CD8-positive, alpha-beta memory T cell (primary cell): ENCODE results near the gene FFAR4. TPM values are rescaled to one million over a fixed set of nuclear protein-coding genes. Genes with fewer than 3 reads are reported as not detected.

Source experiments
- CTCF ChIA-PET: fragments of 350-600 bp; sonication (Branson Sonifier 250); formaldehyde crosslinking; loops from one replicate; lab custom pipeline; 2021; ENCODE audit warnings: antibody characterized with exemption; lab: Charles Lee
- POLR2A ChIA-PET: fragments of 350-600 bp; sonication (Branson Sonifier 250); formaldehyde crosslinking; loops from one replicate; lab custom pipeline; 2021; ENCODE audit warnings: antibody characterized with exemption; lab: Charles Lee
- DNase-seq, 5 donors: peaks; one replicate each; pipeline versions ENCODE4 v3.0.0 to v3.0.0-alpha.2; 2020 to 2022; ENCODE audit warnings: mixed read lengths in 1 of 5
- H3K27ac ChIP-seq: one replicate; pipeline ENCODE4 v1.7.0; 2013; ENCODE audit warnings: low read depth, mild to moderate bottlenecking, low read length, moderate library complexity
- H3K27me3 ChIP-seq: 2 replicates; pipeline ENCODE4 v1.7.0; 2013; ENCODE audit warnings: low read length, mild to moderate bottlenecking; ENCODE audit not compliant: insufficient read depth, poor library complexity, severe bottlenecking
- H3K36me3 ChIP-seq: 2 replicates; pipeline ENCODE4 v1.7.0; 2013; ENCODE audit warnings: mild to moderate bottlenecking, low read length, moderate library complexity; ENCODE audit not compliant: insufficient read depth
- H3K4me1 ChIP-seq: 2 replicates; pipeline ENCODE4 v1.7.0; 2013; ENCODE audit warnings: mild to moderate bottlenecking, low read length, moderate library complexity; ENCODE audit not compliant: insufficient read depth
- H3K4me3 ChIP-seq: 2 replicates; pipeline ENCODE4 v1.7.0; 2013; ENCODE audit warnings: mild to moderate bottlenecking, low read length
- H3K9me3 ChIP-seq: 2 replicates; pipeline ENCODE4 v1.7.0; 2013; ENCODE audit warnings: mild to moderate bottlenecking, low read length
- H3K27ac Mint-ChIP-seq, 8 donors: one replicate each; pipeline ENCODE4 v1.8.0; 2020 to 2021; ENCODE audit warnings: mixed read lengths in 8 of 8, mild to moderate bottlenecking in 6 of 8, inconsistent platforms in 3 of 8, moderate library complexity in 3 of 8
- H3K27me3 Mint-ChIP-seq, 2 donors: one replicate each; pipeline ENCODE4 v1.8.0; 2020 to 2021; ENCODE audit warnings: mixed read lengths in 2 of 2, mild to moderate bottlenecking in 1 of 2, moderate library complexity in 1 of 2
- H3K36me3 Mint-ChIP-seq, 3 donors: one replicate each; pipeline ENCODE4 v1.8.0; 2020 to 2021; ENCODE audit warnings: mixed read lengths in 3 of 3, inconsistent platforms in 1 of 3, mild to moderate bottlenecking in 1 of 3
- H3K4me1 Mint-ChIP-seq, 3 donors: one replicate each; pipeline ENCODE4 v1.8.0; 2020 to 2021; ENCODE audit warnings: mixed read lengths in 3 of 3, inconsistent platforms in 1 of 3, mild to moderate bottlenecking in 1 of 3
- H3K4me3 Mint-ChIP-seq, 7 donors: one replicate each; pipeline ENCODE4 v1.8.0; 2020 to 2021; ENCODE audit warnings: mixed read lengths in 7 of 7, mild to moderate bottlenecking in 6 of 7, moderate library complexity in 4 of 7, inconsistent platforms in 2 of 7
- H3K9me3 Mint-ChIP-seq, 5 donors: one replicate each; pipeline ENCODE4 v1.8.0; 2020 to 2022; ENCODE audit warnings: mixed read lengths in 5 of 5, mild to moderate bottlenecking in 3 of 5, moderate library complexity in 2 of 5, inconsistent platforms in 1 of 5
- polyA plus RNA-seq: library from polyadenylated mRNA; unstranded; fragments of 300-500 nt; fragmentation: Illumina TruSeq; gene quantifications from one replicate; pipeline ENCODE4 v1.2.3, GENCODE V29; 2021
- total RNA-seq, 2 experiments: library from RNA; stranded (reverse); gene quantifications; one replicate each; pipeline ENCODE4 v1.2.3, GENCODE V29; 2021

The FFAR4 gene
- total and polyA plus RNA-seq, 3 experiments from 2014 or later = not detected

DNA sequence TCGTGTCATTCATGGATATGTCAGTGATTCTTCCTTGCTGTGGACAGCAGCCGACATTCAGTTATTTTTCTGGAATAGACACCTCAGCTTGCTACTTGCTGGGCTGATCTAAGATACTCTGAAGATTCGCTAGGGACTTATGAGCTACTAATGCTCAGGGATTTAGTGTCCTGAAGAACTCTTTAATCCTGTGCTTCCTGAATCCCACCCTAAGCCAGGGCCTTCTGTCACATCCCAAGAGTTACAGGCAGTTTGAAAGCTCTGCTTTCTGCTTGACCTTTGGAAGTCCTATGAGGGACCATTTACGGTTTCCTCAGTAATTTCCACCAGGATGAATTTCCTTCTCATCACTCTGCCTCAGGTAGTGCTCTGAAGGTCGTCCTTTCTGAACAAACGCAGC, 45.8 kb downstream of the FFAR4 start, which contains the start of gene PDE6C:
PDE6C (plus strand) TSS at position 227 of the 400 bp plus-strand sequence. CDS start 189 bp downstream, outside the sequence.
- H3K9me3 Mint-ChIP-seq = peaks cover 0 to 7% (median 2%) of the 10 kb centered on the region in 5 donors
- no peaks in the 10 kb centered on the region for H3K9me3 ChIP-seq
- H3K4me1 Mint-ChIP-seq = no peaks in the 10 kb centered on the region
- peaks cover 11 to 13% of the 10 kb centered on the region in 2 donors for H3K27me3 Mint-ChIP-seq
- no peaks in the 10 kb centered on the region for H3K36me3 ChIP-seq
- H3K4me1 ChIP-seq = no peaks in the 10 kb centered on the region
- ChIA-PET POLR2A (no interaction called here), CTCF (no interaction called here)
- H3K27ac ChIP-seq = no peak within 1 kb of the TSS
- H3K36me3 Mint-ChIP-seq = no peaks in the 10 kb centered on the region
- no peak within 1 kb of the TSS for H3K4me3 ChIP-seq
- H3K27ac Mint-ChIP-seq = no peak within 1 kb of the TSS
- H3K27me3 ChIP-seq = no peaks in the 10 kb centered on the region
- DNase-seq = no peak
- no peak within 1 kb of the TSS for H3K4me3 Mint-ChIP-seq

DNA sequence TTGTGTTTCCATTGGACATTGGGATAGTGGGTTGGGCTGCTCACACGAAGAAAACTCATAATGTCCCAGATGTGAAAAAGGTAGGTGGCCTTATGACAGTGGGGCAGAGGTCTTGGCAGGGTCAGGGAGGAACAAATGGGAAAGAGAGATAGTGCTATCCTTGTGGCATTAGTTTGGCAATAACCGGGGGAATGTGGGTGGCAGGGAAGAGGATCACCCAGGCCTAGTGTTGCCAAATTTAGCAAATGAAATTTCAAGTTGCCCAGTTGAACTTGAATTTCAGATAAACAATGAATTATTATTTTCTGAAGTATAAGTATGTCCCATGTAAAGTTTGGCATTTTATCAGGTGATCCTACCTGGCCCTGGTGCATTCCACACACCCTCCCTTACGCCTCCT, 46.7 kb downstream of the FFAR4 start:
- POLR2A ChIA-PET = no interaction called here

DNA sequence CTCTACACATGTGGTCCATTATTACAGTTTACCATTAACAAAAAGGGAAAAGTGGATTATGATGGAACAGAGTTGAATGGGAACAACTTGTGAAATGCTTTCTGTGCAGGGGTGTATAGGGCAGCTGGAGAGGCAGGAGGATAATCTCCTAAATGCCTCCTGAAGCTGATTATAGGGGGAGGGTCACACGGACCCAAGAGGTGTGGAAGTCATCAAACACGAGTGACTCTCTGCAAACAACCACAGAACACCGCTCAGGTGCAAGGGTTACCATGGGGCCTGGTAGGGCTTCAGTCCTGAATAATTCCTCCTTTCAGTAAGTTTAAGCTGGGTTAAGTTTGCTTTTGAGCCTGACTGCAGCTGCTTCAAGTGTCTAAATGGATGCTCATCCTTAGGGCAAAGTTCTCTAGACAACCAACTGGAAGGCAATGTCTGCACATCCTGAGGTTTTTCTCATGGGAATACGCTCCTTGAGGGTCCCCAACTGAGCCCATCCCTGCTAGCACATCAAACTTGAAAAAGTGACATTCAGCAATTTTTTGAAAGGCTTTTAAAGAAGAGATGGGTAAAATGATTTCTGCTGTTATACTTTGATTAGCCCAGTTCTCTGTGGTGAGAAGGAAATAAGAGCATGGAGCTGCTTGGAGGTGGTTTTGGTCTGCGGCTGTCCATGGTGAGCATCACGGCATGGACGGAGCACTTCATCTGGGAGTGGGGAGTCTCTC, 47.8 kb downstream of the FFAR4 start:
- CTCF ChIA-PET = no interaction called here
- Mint-ChIP-seq H3K4me1 (no peaks in the 10 kb centered on the region), H3K27me3 (peaks cover 4 to 12% of the 10 kb centered on the region in 2 donors), H3K27ac (no peak overlapping the region), H3K9me3 (peaks cover 0 to 2% (median 0%) of the 10 kb centered on the region in 5 donors), H3K4me3 (no peak overlapping the region), H3K36me3 (no peaks in the 10 kb centered on the region)
- Histone ChIP-seq H3K9me3 (no peaks in the 10 kb centered on the region), H3K4me3 (no peak overlapping the region), H3K4me1 (no peaks in the 10 kb centered on the region), H3K36me3 (no peaks in the 10 kb centered on the region), H3K27ac (no peak overlapping the region), H3K27me3 (no peaks in the 10 kb centered on the region)
- POLR2A ChIA-PET = no interaction called here
- DNase-seq = no peak

More for the DNA sequence above, 46.7 kb downstream of the FFAR4 start:
- no peak overlapping the region for H3K27ac ChIP-seq
- Mint-ChIP-seq H3K9me3 (peaks cover 0 to 2% (median 1%) of the 10 kb centered on the region in 5 donors), H3K27me3 (peaks cover 9 to 11% of the 10 kb centered on the region in 2 donors), H3K4me3 (no peak overlapping the region), H3K4me1 (no peaks in the 10 kb centered on the region), H3K27ac (no peak overlapping the region), H3K36me3 (no peaks in the 10 kb centered on the region)
- CTCF ChIA-PET = no interaction called here
- no peaks in the 10 kb centered on the region for H3K27me3 ChIP-seq
- no peaks in the 10 kb centered on the region for H3K9me3 ChIP-seq
- DNase-seq = no peak
- no peaks in the 10 kb centered on the region for H3K4me1 ChIP-seq
- H3K4me3 ChIP-seq = no peak overlapping the region
- no peaks in the 10 kb centered on the region for H3K36me3 ChIP-seq

DNA sequence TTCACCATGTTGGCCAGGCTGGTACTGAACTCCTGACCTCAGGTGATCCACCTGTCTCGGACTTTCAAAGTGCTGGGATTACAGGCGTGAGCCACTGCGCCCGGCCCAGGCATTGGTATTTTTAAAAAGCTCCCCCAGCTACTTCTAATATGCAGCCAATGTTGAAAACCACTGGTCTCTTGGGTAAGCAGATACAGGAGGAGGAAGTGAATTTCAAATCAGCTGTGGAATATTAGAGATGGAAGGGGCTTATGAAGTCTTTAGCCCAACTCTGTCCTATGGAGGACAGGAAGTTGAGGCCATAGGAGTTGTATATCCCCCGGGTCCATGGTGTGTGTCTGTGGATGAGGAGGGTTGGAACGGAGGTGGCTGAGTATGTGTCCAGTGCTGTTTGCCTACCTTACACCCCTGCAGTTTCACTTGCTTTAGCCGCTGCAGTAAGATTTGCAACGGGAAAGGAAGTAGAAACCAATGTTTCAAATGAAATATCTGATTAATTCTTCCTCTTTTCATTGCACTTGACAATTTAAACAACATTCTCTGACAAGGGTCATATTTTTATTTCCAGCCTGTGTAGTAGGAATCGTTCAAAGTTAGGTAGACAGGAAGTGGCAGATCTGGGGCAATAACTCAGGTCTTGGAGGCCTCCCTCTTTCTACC, 49.2 kb downstream of the FFAR4 start:
- POLR2A ChIA-PET = no interaction called here
- no peaks in the 10 kb centered on the region for H3K4me1 Mint-ChIP-seq
- no peaks in the 10 kb centered on the region for H3K9me3 Mint-ChIP-seq
- Histone ChIP-seq H3K36me3 (no peaks in the 10 kb centered on the region), H3K4me3 (no peak overlapping the region), H3K27ac (no peak overlapping the region), H3K9me3 (no peaks in the 10 kb centered on the region), H3K4me1 (no peaks in the 10 kb centered on the region), H3K27me3 (no peaks in the 10 kb centered on the region)
- DNase-seq = no peak
- no peaks in the 10 kb centered on the region for H3K36me3 Mint-ChIP-seq
- H3K4me3 Mint-ChIP-seq = no peak overlapping the region
- H3K27ac Mint-ChIP-seq = no peak overlapping the region
- CTCF ChIA-PET = no interaction called here
- H3K27me3 Mint-ChIP-seq = peaks cover 0 to 12% of the 10 kb centered on the region in 2 donors

DNA sequence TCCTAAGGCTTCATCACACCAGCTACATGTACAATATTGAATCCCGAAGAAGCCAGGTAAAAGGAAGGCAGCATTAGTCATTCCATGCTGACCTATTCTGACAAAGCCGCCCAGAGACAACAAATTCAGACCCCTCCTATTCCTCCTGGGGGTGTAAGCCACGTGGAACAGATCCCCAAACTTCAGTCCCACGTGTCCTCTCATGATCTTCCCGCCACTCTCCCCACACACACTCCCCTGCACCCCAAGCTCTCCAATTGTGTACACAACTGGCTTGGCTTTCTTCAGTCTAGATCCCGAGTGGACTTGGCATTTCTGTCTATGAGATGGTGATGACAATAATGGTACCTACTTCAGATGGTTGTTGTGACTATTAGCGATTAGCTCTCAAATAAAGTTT, 54.5 kb downstream of the FFAR4 start:
- Mint-ChIP-seq H3K9me3 (no peaks in the 10 kb centered on the region), H3K4me3 (no peak overlapping the region), H3K27ac (no peak overlapping the region), H3K36me3 (no peaks in the 10 kb centered on the region), H3K4me1 (no peaks in the 10 kb centered on the region), H3K27me3 (peaks cover 4 to 5% of the 10 kb centered on the region in 2 donors)
- no peak overlapping the region for H3K27ac ChIP-seq
- CTCF ChIA-PET = no interaction called here
- no peaks in the 10 kb centered on the region for H3K9me3 ChIP-seq
- no peak for DNase-seq
- H3K4me3 ChIP-seq = no peak overlapping the region
- no peaks in the 10 kb centered on the region for H3K36me3 ChIP-seq
- H3K4me1 ChIP-seq = no peaks in the 10 kb centered on the region
- POLR2A ChIA-PET = no interaction called here
- H3K27me3 ChIP-seq = no peaks in the 10 kb centered on the region

DNA sequence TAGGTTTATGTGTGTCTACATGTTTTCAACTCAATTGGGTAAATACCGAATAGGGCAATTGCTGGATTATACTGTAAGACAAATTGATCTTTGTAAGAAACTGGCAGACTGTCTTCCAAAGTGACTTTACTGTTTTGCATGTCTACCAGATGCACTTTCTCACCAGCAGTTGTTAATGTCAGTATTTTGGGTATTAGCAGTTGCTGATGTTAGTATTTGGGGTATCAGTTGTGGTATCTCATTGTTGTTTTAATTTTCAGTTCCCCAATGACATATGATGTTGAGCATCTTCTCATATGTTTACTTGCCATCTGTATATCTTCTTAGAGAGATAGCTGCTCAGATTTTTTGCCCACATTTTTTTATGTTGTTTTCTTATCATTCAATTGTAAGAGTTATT, 56.5 kb downstream of the FFAR4 start:
- no peaks in the 10 kb centered on the region for H3K36me3 ChIP-seq
- H3K27ac ChIP-seq = no peak overlapping the region
- no peak for DNase-seq
- H3K9me3 ChIP-seq = no peaks in the 10 kb centered on the region
- no peaks in the 10 kb centered on the region for H3K4me1 Mint-ChIP-seq
- no peaks in the 10 kb centered on the region for H3K27me3 ChIP-seq
- no peaks in the 10 kb centered on the region for H3K4me1 ChIP-seq
- POLR2A ChIA-PET = no interaction called here
- H3K4me3 Mint-ChIP-seq = no peak overlapping the region
- H3K36me3 Mint-ChIP-seq = no peaks in the 10 kb centered on the region
- H3K27me3 Mint-ChIP-seq = peaks cover 7 to 11% of the 10 kb centered on the region in 2 donors
- no peaks in the 10 kb centered on the region for H3K9me3 Mint-ChIP-seq
- H3K4me3 ChIP-seq = no peak overlapping the region
- CTCF ChIA-PET = no interaction called here
- H3K27ac Mint-ChIP-seq = no peak overlapping the region

DNA sequence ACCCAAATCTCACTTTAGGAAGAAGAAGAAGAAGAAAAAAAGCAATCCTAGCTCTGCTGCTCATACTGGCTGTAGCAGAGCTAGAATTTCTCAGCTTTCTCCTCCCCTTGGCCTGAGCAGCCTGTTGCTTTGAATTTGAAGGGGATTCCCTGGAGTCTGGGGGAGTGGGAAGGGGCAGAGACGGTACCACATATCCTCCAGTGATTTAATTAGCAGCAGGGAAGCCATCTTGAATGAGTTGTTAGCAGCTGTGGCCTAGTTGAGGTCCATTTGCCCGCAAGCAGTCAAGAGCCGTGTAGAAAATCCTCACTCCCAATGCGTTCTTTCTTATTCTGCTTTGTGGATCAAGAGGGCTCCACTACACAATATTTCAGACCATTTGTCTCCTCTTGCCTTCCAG, 62.4 kb downstream of the FFAR4 start:
- Mint-ChIP-seq H3K27ac (no peak overlapping the region), H3K9me3 (no peaks in the 10 kb centered on the region), H3K36me3 (peaks cover 0 to 2% (median 0%) of the 10 kb centered on the region in 3 donors), H3K27me3 (peaks cover 6 to 30% of the 10 kb centered on the region in 2 donors), H3K4me1 (no peaks in the 10 kb centered on the region), H3K4me3 (no peak overlapping the region)
- DNase-seq = no peak
- ChIA-PET POLR2A (no interaction called here), CTCF (no interaction called here)
- Histone ChIP-seq H3K9me3 (no peaks in the 10 kb centered on the region), H3K36me3 (no peaks in the 10 kb centered on the region), H3K4me3 (no peak overlapping the region), H3K4me1 (no peaks in the 10 kb centered on the region), H3K27me3 (no peaks in the 10 kb centered on the region), H3K27ac (no peak overlapping the region)

DNA sequence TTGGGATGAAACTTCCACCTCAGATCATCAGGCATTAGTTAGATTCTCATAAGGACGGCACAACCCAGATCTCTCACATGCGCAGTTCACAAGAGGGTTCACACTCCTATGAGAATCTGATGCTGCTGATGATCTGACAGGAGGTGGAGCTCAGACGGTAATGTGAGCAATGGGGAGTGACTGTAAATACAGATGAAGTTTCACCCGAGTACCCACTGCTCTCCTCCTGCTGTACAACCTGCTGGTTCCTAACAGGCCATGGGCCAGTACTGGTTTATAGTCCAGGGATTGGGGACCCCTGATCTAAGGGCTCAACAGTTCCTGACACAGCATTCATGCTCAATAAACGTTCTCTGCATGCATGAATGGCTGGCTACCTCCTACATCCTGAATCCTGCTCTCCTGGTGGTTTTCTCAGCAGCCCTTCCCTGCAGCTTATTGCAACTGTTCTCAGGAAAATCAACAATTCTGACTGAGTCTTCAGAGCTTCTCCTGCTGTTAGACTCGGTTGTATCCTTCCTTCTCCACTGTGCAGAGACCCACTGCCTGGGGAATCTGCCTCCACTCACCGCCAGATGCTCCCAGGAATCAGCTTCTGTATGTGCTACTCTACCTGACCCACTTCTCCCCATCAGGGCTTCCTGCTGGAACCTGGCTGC, 63.3 kb downstream of the FFAR4 start:
- H3K36me3 Mint-ChIP-seq = peaks cover 0 to 2% (median 0%) of the 10 kb centered on the region in 3 donors
- H3K27me3 Mint-ChIP-seq = peaks cover 6 to 33% of the 10 kb centered on the region in 2 donors
- Histone ChIP-seq H3K27ac (no peak overlapping the region), H3K4me3 (no peak overlapping the region), H3K36me3 (no peaks in the 10 kb centered on the region), H3K9me3 (no peaks in the 10 kb centered on the region), H3K4me1 (no peaks in the 10 kb centered on the region), H3K27me3 (no peaks in the 10 kb centered on the region)
- H3K27ac Mint-ChIP-seq = no peak overlapping the region
- ChIA-PET POLR2A (no interaction called here), CTCF (no interaction called here)
- DNase-seq = no peak
- no peaks in the 10 kb centered on the region for H3K9me3 Mint-ChIP-seq
- no peaks in the 10 kb centered on the region for H3K4me1 Mint-ChIP-seq
- H3K4me3 Mint-ChIP-seq = no peak overlapping the region
